Endodermal cell (in vitro differentiated cells): Measurements from ENCODE around the gene CLEC10A. TPM values are rescaled to one million over a fixed set of nuclear protein-coding genes. Genes with fewer than 3 reads are reported as not detected.

Experiments
- DNase-seq: peaks from one replicate; pipeline ENCODE4 v3.0.0-alpha.2; 2017
- H3K27ac ChIP-seq: 2 replicates; pipeline ENCODE4 v1.5.1; 2013; ENCODE audit warnings: mild to moderate bottlenecking, low read depth, low read length, moderate library complexity
- H3K27me3 ChIP-seq: 2 replicates; pipeline ENCODE4 v1.6.1; 2013; ENCODE audit warnings: mild to moderate bottlenecking, low read length, moderate library complexity; ENCODE audit not compliant: insufficient read depth, control insufficient read depth, poor library complexity, severe bottlenecking
- H3K36me3 ChIP-seq: 2 replicates; pipeline ENCODE4 v1.7.0; 2013; ENCODE audit warnings: mild to moderate bottlenecking, low read length, moderate library complexity; ENCODE audit not compliant: control insufficient read depth, insufficient read depth
- H3K4me1 ChIP-seq: one replicate; pipeline ENCODE4 v1.7.0; 2013; ENCODE audit warnings: low read length; ENCODE audit not compliant: control insufficient read depth, insufficient read depth
- H3K4me3 ChIP-seq: 2 replicates; pipeline ENCODE4 v1.5.1; 2013; ENCODE audit warnings: mild to moderate bottlenecking, low read length, moderate library complexity
- H3K9ac ChIP-seq: 2 replicates; pipeline ENCODE4 v1.6.1; 2013; ENCODE audit warnings: mild to moderate bottlenecking, low read length, moderate library complexity; ENCODE audit not compliant: poor library complexity, severe bottlenecking; ENCODE audit errors: extremely low read depth
- H3K9me3 ChIP-seq: 2 replicates; pipeline ENCODE4 v1.6.1; 2013; ENCODE audit warnings: mild to moderate bottlenecking, low read length, moderate library complexity; ENCODE audit not compliant: control insufficient read depth
- H3K27ac Mint-ChIP-seq: 2 replicates; pipeline ENCODE4 v1.8.0; 2020; ENCODE audit warnings: mixed read lengths
- H3K27me3 Mint-ChIP-seq: 2 replicates; pipeline ENCODE4 v1.8.0; 2021; ENCODE audit warnings: mild to moderate bottlenecking, mixed read lengths; ENCODE audit not compliant: insufficient read depth
- H3K36me3 Mint-ChIP-seq: 2 replicates; pipeline ENCODE4 v1.8.0; 2020; ENCODE audit warnings: low read depth, mixed read lengths
- H3K4me1 Mint-ChIP-seq: 2 replicates; pipeline ENCODE4 v1.8.0; 2020; ENCODE audit warnings: mixed read lengths
- H3K4me3 Mint-ChIP-seq: 2 replicates; pipeline ENCODE4 v1.8.0; 2020; ENCODE audit warnings: mild to moderate bottlenecking, moderate library complexity, mixed read lengths
- H3K9me3 Mint-ChIP-seq: 2 replicates; pipeline ENCODE4 v1.8.0; 2020; ENCODE audit warnings: mild to moderate bottlenecking, mixed read lengths
- whole genome bisulfite sequencing, 2 experiments: methylation state at CpG; one replicate each; pipeline versions ENCODE4 v1.1.5 to v1.1.7; 2013; ENCODE audit warnings: missing lambda C conversion rate in 2 of 2, mixed read lengths in 1 of 2; ENCODE audit not compliant: insufficient coverage in 1 of 2, insufficient read length in 1 of 2; 5-methylcytosine and 5-hydroxymethylcytosine counted together
- total RNA-seq, 2 donors: library from RNA; stranded (reverse); fragmentation: NEBNext Ultra II Directional in 1 of 2; extraction: Animal tissue kit (Norgen Biotek cat#: 25700) in 1 of 2; gene quantifications; 2 replicates in 1 of 2; 3 replicates in 1 of 2; pipeline ENCODE4 v1.2.1, GENCODE V29; 2021
- TF ChIP-seq, protein P1 (sequence below): fragments of 200-600 bp; sonication (generic); conservative IDR thresholded peaks from 2 replicates; pipeline ENCODE4 v1.5.0; 2021; ENCODE audit warnings: antibody characterized with exemption, mild to moderate bottlenecking

Gene CLEC10A
- total RNA-seq, 2 donors from 2014 or later, result not detected

DNA sequence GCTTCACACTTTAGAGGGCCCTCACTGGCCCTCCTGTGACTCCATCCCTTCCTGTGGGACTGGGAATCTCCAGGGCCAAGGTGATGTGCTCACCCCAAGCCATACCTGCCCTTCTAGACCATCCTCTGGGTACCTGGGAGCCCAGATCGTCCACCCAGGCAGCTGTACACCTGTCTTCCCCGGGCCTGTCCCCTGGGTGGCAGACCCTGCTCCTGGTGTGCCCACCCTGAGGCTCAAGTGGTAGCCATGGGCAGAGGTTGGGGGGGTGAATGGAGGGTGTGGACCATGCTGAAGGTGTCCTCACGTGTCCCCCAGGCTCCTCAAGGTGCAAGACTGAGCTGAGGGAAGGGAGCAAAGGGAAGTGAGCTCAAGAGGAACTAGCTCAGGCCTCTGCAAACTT, 9.3 kb downstream of the CLEC10A start:
- Mint-ChIP-seq H3K36me3 (no peaks in the 10 kb centered on the region), H3K9me3 (peaks cover 26% of the 10 kb centered on the region)
- WGBS, 2 experiments, result 90 to 100% methylated on average over 1 to 3 of the region's 3 CpGs

DNA sequence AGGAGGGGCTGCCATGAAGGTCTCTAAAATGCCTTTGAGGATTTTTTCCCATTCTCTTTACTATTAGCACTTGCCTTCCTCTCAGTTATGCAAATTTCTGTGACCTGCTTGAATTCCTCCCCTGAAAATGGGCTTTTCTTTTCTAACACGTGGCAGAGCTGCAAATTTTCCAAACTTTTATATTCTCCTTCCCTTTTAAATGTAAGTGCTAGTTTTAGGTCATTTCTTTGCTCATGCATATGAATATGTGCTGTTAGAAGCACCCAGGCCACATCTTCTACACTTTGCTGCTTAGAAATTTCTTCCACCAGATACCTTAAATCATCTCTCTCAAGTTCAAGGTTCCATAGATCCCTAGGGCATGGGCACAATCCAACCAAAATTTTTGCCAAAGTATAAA, 11.8 kb downstream of the CLEC10A start:
- H3K4me1 Mint-ChIP-seq, result no peaks in the 10 kb centered on the region
- H3K27me3 Mint-ChIP-seq, result peaks cover 21% of the 10 kb centered on the region

More for the DNA sequence above, 9.3 kb downstream of the CLEC10A start:
- Mint-ChIP-seq H3K27ac (no peak overlapping the region), H3K27me3 (peaks cover 16% of the 10 kb centered on the region), H3K4me3 (no peak overlapping the region), H3K4me1 (no peaks in the 10 kb centered on the region)
- H3K4me1 ChIP-seq, result no peaks in the 10 kb centered on the region
- H3K27ac ChIP-seq, result no peak overlapping the region
- no peak overlapping the region for H3K4me3 ChIP-seq
- no peak for DNase-seq
- H3K27me3 ChIP-seq, result no peaks in the 10 kb centered on the region
- no peaks in the 10 kb centered on the region for H3K36me3 ChIP-seq
- peaks cover 17% of the 10 kb centered on the region for H3K9me3 ChIP-seq
- TF ChIP-seq, protein P1, sequence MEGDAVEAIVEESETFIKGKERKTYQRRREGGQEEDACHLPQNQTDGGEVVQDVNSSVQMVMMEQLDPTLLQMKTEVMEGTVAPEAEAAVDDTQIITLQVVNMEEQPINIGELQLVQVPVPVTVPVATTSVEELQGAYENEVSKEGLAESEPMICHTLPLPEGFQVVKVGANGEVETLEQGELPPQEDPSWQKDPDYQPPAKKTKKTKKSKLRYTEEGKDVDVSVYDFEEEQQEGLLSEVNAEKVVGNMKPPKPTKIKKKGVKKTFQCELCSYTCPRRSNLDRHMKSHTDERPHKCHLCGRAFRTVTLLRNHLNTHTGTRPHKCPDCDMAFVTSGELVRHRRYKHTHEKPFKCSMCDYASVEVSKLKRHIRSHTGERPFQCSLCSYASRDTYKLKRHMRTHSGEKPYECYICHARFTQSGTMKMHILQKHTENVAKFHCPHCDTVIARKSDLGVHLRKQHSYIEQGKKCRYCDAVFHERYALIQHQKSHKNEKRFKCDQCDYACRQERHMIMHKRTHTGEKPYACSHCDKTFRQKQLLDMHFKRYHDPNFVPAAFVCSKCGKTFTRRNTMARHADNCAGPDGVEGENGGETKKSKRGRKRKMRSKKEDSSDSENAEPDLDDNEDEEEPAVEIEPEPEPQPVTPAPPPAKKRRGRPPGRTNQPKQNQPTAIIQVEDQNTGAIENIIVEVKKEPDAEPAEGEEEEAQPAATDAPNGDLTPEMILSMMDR, result no peak
- no peak overlapping the region for H3K9ac ChIP-seq

DNA sequence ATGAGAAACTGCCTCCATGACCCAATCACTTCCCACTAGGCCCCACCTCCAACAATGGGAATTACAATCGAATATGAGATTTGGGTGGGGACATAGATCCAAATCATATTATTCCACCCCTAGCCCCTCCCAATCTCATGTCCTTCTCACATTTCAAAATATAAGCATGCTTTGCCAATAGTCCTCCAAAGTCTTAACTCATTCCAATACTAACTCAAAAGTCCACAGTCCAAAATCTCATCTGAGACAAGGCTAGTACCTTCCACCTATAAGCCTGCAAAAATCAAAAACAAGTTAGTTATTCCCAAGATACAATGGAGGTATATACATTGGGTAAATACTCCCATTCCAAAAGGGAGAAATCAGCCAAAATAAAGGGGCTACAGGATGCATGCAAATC, 12.9 kb downstream of the CLEC10A start:
- Mint-ChIP-seq H3K9me3 (peaks cover 26% of the 10 kb centered on the region), H3K4me3 (no peak overlapping the region), H3K36me3 (no peaks in the 10 kb centered on the region), H3K27me3 (peaks cover 21% of the 10 kb centered on the region), H3K4me1 (no peaks in the 10 kb centered on the region), H3K27ac (no peak overlapping the region)
- H3K9me3 ChIP-seq, result peaks cover 17% of the 10 kb centered on the region
- H3K27ac ChIP-seq, result no peak overlapping the region
- no peaks in the 10 kb centered on the region for H3K4me1 ChIP-seq
- H3K4me3 ChIP-seq, result no peak overlapping the region
- H3K27me3 ChIP-seq, result no peaks in the 10 kb centered on the region
- WGBS, 2 experiments, result 76 to 100% methylated on average over 1 of the region's 1 CpG
- no peak for DNase-seq
- TF ChIP-seq, protein P1, result no peak
- no peaks in the 10 kb centered on the region for H3K36me3 ChIP-seq
- H3K9ac ChIP-seq, result no peak overlapping the region

More for the DNA sequence above, 11.8 kb downstream of the CLEC10A start:
- Histone ChIP-seq H3K4me1 (no peaks in the 10 kb centered on the region), H3K9ac (no peak overlapping the region), H3K27ac (no peak overlapping the region), H3K36me3 (no peaks in the 10 kb centered on the region), H3K27me3 (no peaks in the 10 kb centered on the region), H3K9me3 (peaks cover 17% of the 10 kb centered on the region), H3K4me3 (no peak overlapping the region)
- 10% methylated on average over 1 of the region's 1 CpG; no CpG with 5 or more reads in 1 of the 2 experiments for WGBS, 2 experiments
- Mint-ChIP-seq H3K4me3 (no peak overlapping the region), H3K27ac (no peak overlapping the region), H3K36me3 (no peaks in the 10 kb centered on the region), H3K9me3 (peaks cover 26% of the 10 kb centered on the region)
- DNase-seq, result no peak
- TF ChIP-seq, protein P1, result no peak
